Endodermal cell (in vitro differentiated cells): ENCODE results near the gene RPIA. TPM values are rescaled to one million over a fixed set of nuclear protein-coding genes. Genes with fewer than 3 reads are reported as not detected.

ENCODE experiments used
- DNase-seq: peaks from one replicate; pipeline ENCODE4 v3.0.0-alpha.2; 2017
- H3K27ac ChIP-seq: 2 replicates; pipeline ENCODE4 v1.5.1; 2013; ENCODE audit warnings: mild to moderate bottlenecking, low read depth, low read length, moderate library complexity
- H3K27me3 ChIP-seq: 2 replicates; pipeline ENCODE4 v1.6.1; 2013; ENCODE audit warnings: mild to moderate bottlenecking, low read length, moderate library complexity; ENCODE audit not compliant: insufficient read depth, control insufficient read depth, poor library complexity, severe bottlenecking
- H3K36me3 ChIP-seq: 2 replicates; pipeline ENCODE4 v1.7.0; 2013; ENCODE audit warnings: mild to moderate bottlenecking, low read length, moderate library complexity; ENCODE audit not compliant: control insufficient read depth, insufficient read depth
- H3K4me1 ChIP-seq: one replicate; pipeline ENCODE4 v1.7.0; 2013; ENCODE audit warnings: low read length; ENCODE audit not compliant: control insufficient read depth, insufficient read depth
- H3K4me3 ChIP-seq: 2 replicates; pipeline ENCODE4 v1.5.1; 2013; ENCODE audit warnings: mild to moderate bottlenecking, low read length, moderate library complexity
- H3K9ac ChIP-seq: 2 replicates; pipeline ENCODE4 v1.6.1; 2013; ENCODE audit warnings: mild to moderate bottlenecking, low read length, moderate library complexity; ENCODE audit not compliant: poor library complexity, severe bottlenecking; ENCODE audit errors: extremely low read depth
- H3K9me3 ChIP-seq: 2 replicates; pipeline ENCODE4 v1.6.1; 2013; ENCODE audit warnings: mild to moderate bottlenecking, low read length, moderate library complexity; ENCODE audit not compliant: control insufficient read depth
- H3K27ac Mint-ChIP-seq: 2 replicates; pipeline ENCODE4 v1.8.0; 2020; ENCODE audit warnings: mixed read lengths
- H3K27me3 Mint-ChIP-seq: 2 replicates; pipeline ENCODE4 v1.8.0; 2021; ENCODE audit warnings: mild to moderate bottlenecking, mixed read lengths; ENCODE audit not compliant: insufficient read depth
- H3K36me3 Mint-ChIP-seq: 2 replicates; pipeline ENCODE4 v1.8.0; 2020; ENCODE audit warnings: low read depth, mixed read lengths
- H3K4me1 Mint-ChIP-seq: 2 replicates; pipeline ENCODE4 v1.8.0; 2020; ENCODE audit warnings: mixed read lengths
- H3K4me3 Mint-ChIP-seq: 2 replicates; pipeline ENCODE4 v1.8.0; 2020; ENCODE audit warnings: mild to moderate bottlenecking, moderate library complexity, mixed read lengths
- H3K9me3 Mint-ChIP-seq: 2 replicates; pipeline ENCODE4 v1.8.0; 2020; ENCODE audit warnings: mild to moderate bottlenecking, mixed read lengths
- CTCF ChIP-seq: fragments of 200-600 bp; sonication (generic); conservative IDR thresholded peaks from 2 replicates; pipeline ENCODE4 v1.5.0; 2021; ENCODE audit warnings: antibody characterized with exemption, mild to moderate bottlenecking
- WGBS, 2 experiments: methylation state at CpG; one replicate each; pipeline versions ENCODE4 v1.1.5 to v1.1.7; 2013; ENCODE audit warnings: missing lambda C conversion rate in 2 of 2, mixed read lengths in 1 of 2; ENCODE audit not compliant: insufficient coverage in 1 of 2, insufficient read length in 1 of 2; 5-methylcytosine and 5-hydroxymethylcytosine counted together
- total RNA-seq, 2 donors: library from RNA; stranded (reverse); fragmentation: NEBNext Ultra II Directional in 1 of 2; extraction: Animal tissue kit (Norgen Biotek cat#: 25700) in 1 of 2; gene quantifications; 2 replicates in 1 of 2; 3 replicates in 1 of 2; pipeline ENCODE4 v1.2.1, GENCODE V29; 2021

RPIA gene
- total RNA-seq, 2 donors from 2014 or later = 16.2 to 26.0 TPM

- no peaks in the 10 kb centered on the region for H3K9me3 Mint-ChIP-seq
- no peaks in the 10 kb centered on the region for H3K36me3 Mint-ChIP-seq
- 85% methylated on average over 1 of the region's 1 CpG; no CpG with 5 or more reads in 1 of the 2 experiments for WGBS, 2 experiments
These were observed 39.8 kb upstream of the RPIA start for GRCh38 chr2:88651646-88652045.

DNA sequence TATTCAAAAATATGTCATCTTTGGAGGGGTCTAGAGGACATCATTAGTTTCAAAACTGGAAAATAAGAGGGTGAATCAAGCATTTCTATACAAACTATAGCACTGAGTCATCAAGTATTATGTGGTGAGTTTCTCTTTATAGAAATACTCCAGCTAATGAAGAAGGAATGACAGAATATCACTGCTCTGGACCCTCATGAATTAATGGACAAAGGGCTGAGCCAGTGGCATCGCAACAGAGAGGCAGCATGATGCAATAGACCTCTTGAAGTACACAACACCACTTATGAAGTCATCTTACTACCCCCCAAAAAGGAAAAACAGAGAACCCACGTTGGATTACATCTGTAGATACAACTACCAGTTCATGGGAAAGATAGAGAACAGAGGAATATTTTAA, 36.8 kb upstream of the RPIA start:
- no peaks in the 10 kb centered on the region for H3K36me3 Mint-ChIP-seq
- no peak overlapping the region for H3K4me3 ChIP-seq
- peaks cover 3% of the 10 kb centered on the region for H3K4me1 ChIP-seq
- TF ChIP-seq CTCF = no peak
- H3K27ac Mint-ChIP-seq = no peak overlapping the region
- no peak overlapping the region for H3K9ac ChIP-seq
- no peaks in the 10 kb centered on the region for H3K36me3 ChIP-seq
- no peaks in the 10 kb centered on the region for H3K4me1 Mint-ChIP-seq
- no peak overlapping the region for H3K4me3 Mint-ChIP-seq
- 92% methylated on average over 2 of the region's 2 CpGs; no CpG with 5 or more reads in 1 of the 2 experiments for WGBS, 2 experiments
- H3K27me3 Mint-ChIP-seq = no peaks in the 10 kb centered on the region
- no peaks in the 10 kb centered on the region for H3K27me3 ChIP-seq
- H3K9me3 ChIP-seq = no peaks in the 10 kb centered on the region
- DNase-seq = no peak
- no peaks in the 10 kb centered on the region for H3K9me3 Mint-ChIP-seq
- no peak overlapping the region for H3K27ac ChIP-seq

More at GRCh38 chr2:88651646-88652045, 39.8 kb upstream of the RPIA start:
- no peak for DNase-seq
- H3K9me3 ChIP-seq = no peaks in the 10 kb centered on the region
- no peaks in the 10 kb centered on the region for H3K27me3 ChIP-seq
- Mint-ChIP-seq H3K4me1 (no peaks in the 10 kb centered on the region), H3K27me3 (no peaks in the 10 kb centered on the region), H3K27ac (no peak overlapping the region), H3K4me3 (no peak overlapping the region)
- no peak for TF ChIP-seq CTCF
- no peaks in the 10 kb centered on the region for H3K4me1 ChIP-seq
- H3K9ac ChIP-seq = no peak overlapping the region
- no peak overlapping the region for H3K4me3 ChIP-seq
- H3K27ac ChIP-seq = no peak overlapping the region
- no peaks in the 10 kb centered on the region for H3K36me3 ChIP-seq

GRCh38 chr2:88656690-88657089, 34.8 kb upstream of the RPIA start:
- peaks cover 3% of the 10 kb centered on the region for H3K4me1 ChIP-seq
- no peak for TF ChIP-seq CTCF
- no peaks in the 10 kb centered on the region for H3K36me3 ChIP-seq
- Mint-ChIP-seq H3K27me3 (no peaks in the 10 kb centered on the region), H3K9me3 (peaks cover 3% of the 10 kb centered on the region), H3K27ac (no peak overlapping the region), H3K4me3 (no peak overlapping the region), H3K4me1 (no peaks in the 10 kb centered on the region), H3K36me3 (no peaks in the 10 kb centered on the region)
- WGBS, 2 experiments = 83 to 84% methylated on average over 1 to 3 of the region's 3 CpGs
- DNase-seq = no peak
- H3K27ac ChIP-seq = no peak overlapping the region
- H3K27me3 ChIP-seq = no peaks in the 10 kb centered on the region
- H3K4me3 ChIP-seq = no peak overlapping the region
- H3K9ac ChIP-seq = no peak overlapping the region
- H3K9me3 ChIP-seq = no peaks in the 10 kb centered on the region
